ENCODE results near the gene MAGEA11. TPM values are rescaled to one million over a fixed set of nuclear protein-coding genes. Genes with fewer than 3 reads are reported as not detected.
"Not testable (repeated sequence)": the region's sequence is repeated elsewhere in the genome, so short reads cannot be mapped to it uniquely, and the experiment has no call there.

The MAGEA11 gene
- total RNA-seq (2014; rRNA removed; shearing (Covaris generic)) (not detected in 2 replicates), total RNA-seq (2022) (not detected in 2 replicates), Bru-seq, nascent RNA (not detected), BruChase-seq, experiment 1, labeled RNA remaining after a 6-hour chase (not detected), BruChase-seq, experiment 2, labeled RNA remaining after a 2-hour chase (not detected)
- long read RNA-seq = 0 reads

- TF ChIP-seq, protein P1, sequence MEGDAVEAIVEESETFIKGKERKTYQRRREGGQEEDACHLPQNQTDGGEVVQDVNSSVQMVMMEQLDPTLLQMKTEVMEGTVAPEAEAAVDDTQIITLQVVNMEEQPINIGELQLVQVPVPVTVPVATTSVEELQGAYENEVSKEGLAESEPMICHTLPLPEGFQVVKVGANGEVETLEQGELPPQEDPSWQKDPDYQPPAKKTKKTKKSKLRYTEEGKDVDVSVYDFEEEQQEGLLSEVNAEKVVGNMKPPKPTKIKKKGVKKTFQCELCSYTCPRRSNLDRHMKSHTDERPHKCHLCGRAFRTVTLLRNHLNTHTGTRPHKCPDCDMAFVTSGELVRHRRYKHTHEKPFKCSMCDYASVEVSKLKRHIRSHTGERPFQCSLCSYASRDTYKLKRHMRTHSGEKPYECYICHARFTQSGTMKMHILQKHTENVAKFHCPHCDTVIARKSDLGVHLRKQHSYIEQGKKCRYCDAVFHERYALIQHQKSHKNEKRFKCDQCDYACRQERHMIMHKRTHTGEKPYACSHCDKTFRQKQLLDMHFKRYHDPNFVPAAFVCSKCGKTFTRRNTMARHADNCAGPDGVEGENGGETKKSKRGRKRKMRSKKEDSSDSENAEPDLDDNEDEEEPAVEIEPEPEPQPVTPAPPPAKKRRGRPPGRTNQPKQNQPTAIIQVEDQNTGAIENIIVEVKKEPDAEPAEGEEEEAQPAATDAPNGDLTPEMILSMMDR (conservative IDR thresholded peaks at IDR 0.05; ENCODE audit: low read length) = no peak
- TF ChIP-seq EZH2phosphoT487 (IDR thresholded peaks at IDR 0.05; ENCODE audit: borderline replicate concordance, low read depth, low read length) = no peak
- no peak within 1 kb of the TSS for H3K27ac ChIP-seq (ENCODE audit: low read depth, low read length, poor library complexity, severe bottlenecking)
- no peaks in the 10 kb centered on the region for H3K79me2 ChIP-seq (ENCODE audit: insufficient read depth, low read depth, low read length)
- no peak within 1 kb of the TSS for H2AFZ ChIP-seq (ENCODE audit: low read length)
- BruUV-seq (replicated peaks) = no TSS peak
- H4K20me1 ChIP-seq (ENCODE audit: insufficient read depth, low read length) = no peaks in the 10 kb centered on the region
- intact Hi-C loops (cut with micrococcal nuclease; ENCODE audit: unreplicated experiment) = no loop called here
- POLR2A ChIA-PET = no interaction called here
- peaks cover 6% of the 10 kb centered on the region for H3K4me1 ChIP-seq (ENCODE audit: insufficient read depth, low read length, poor library complexity, severe bottlenecking)
- H3K4me2 ChIP-seq (ENCODE audit: low read length) = no peak within 1 kb of the TSS
- H3K9me3 ChIP-seq (ENCODE audit: low read length) = no peaks in the 10 kb centered on the region
- no peak for DNase-seq (ENCODE audit: low spot score)
- no peaks in the 10 kb centered on the region for H3K36me3 ChIP-seq (ENCODE audit: insufficient read depth, low read length)
- no peak within 1 kb of the TSS for H3K4me3 ChIP-seq (ENCODE audit: low read depth, low read length, poor library complexity, severe bottlenecking)
- CTCF ChIA-PET (ENCODE audit: unreplicated experiment) = no interaction called here
- no peaks in the 10 kb centered on the region for H3K9me2 ChIP-seq (ENCODE audit: insufficient read depth, low read length)
These were observed at the start of gene MAGEA11 for GRCh38 chrX:149711545-149712236. Gene MAGEA11, plus strand, starts transcription at chrX:149712060. Its CDS starts 1,100 bp downstream, at chrX:149713160.

DNA sequence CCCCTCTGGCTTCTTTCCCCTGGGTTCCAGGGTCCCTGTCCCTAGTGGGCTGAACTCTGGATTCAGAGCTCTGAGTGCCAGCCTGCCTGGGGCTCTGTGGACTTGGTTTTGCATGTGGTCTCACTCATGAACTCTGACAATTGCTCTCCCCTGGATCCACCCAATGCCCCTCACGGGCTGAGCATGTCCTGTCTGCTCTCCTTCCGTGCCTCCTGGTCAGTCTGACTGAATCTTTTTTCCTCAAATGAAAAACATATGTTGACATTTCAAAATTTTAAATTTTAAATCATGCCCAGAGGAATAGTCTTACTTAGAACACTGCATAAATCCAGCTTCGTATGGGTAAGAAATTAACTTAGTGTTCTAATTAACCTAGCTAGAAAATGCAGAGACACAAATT lies 36.8 kb upstream of the MAGEA11 start:
- H2AFZ ChIP-seq (ENCODE audit: low read length); H3K36me3 ChIP-seq (ENCODE audit: insufficient read depth, low read length); H3K4me2 ChIP-seq (ENCODE audit: low read length); H3K27ac ChIP-seq (ENCODE audit: low read depth, low read length, poor library complexity, severe bottlenecking); H3K9me2 ChIP-seq (ENCODE audit: insufficient read depth, low read length); H3K4me3 ChIP-seq (ENCODE audit: low read depth, low read length, poor library complexity, severe bottlenecking); DNase-seq (ENCODE audit: low spot score); BruUV-seq (replicated peaks); H3K79me2 ChIP-seq (ENCODE audit: insufficient read depth, low read depth, low read length); POLR2A ChIA-PET; H3K4me1 ChIP-seq (ENCODE audit: insufficient read depth, low read length, poor library complexity, severe bottlenecking); H4K20me1 ChIP-seq (ENCODE audit: insufficient read depth, low read length); H3K9me3 ChIP-seq (ENCODE audit: low read length); CTCF ChIA-PET (ENCODE audit: unreplicated experiment); intact Hi-C loops (cut with micrococcal nuclease; ENCODE audit: unreplicated experiment): not testable (repeated sequence)

DNA sequence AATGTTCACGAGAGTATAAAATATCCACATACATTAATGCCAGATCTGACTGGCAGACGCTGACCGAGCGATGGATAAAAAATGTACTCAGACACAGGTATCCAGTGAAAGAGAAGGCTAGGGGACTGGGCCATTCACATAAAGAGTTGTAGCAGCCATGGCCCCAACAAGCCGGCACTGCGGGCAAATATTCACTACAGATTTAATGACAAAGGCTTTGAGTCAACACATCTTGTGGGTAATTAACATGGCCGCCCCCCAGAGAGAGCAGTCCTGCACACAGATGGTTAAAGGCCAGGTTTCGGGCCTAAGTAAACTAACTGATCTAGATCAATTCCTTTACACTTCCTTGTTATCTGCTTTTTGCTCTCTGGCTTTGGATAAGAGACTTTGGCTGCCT lies 36.3 kb upstream of the MAGEA11 start:
- H3K27ac ChIP-seq (ENCODE audit: low read depth, low read length, poor library complexity, severe bottlenecking); H3K9me3 ChIP-seq (ENCODE audit: low read length); H3K4me3 ChIP-seq (ENCODE audit: low read depth, low read length, poor library complexity, severe bottlenecking); H3K79me2 ChIP-seq (ENCODE audit: insufficient read depth, low read depth, low read length); POLR2A ChIA-PET; H3K36me3 ChIP-seq (ENCODE audit: insufficient read depth, low read length); H3K4me1 ChIP-seq (ENCODE audit: insufficient read depth, low read length, poor library complexity, severe bottlenecking); BruUV-seq (replicated peaks); H2AFZ ChIP-seq (ENCODE audit: low read length); intact Hi-C loops (cut with micrococcal nuclease; ENCODE audit: unreplicated experiment); H4K20me1 ChIP-seq (ENCODE audit: insufficient read depth, low read length); H3K9me2 ChIP-seq (ENCODE audit: insufficient read depth, low read length); DNase-seq (ENCODE audit: low spot score); H3K4me2 ChIP-seq (ENCODE audit: low read length); CTCF ChIA-PET (ENCODE audit: unreplicated experiment): not testable (repeated sequence)

DNA sequence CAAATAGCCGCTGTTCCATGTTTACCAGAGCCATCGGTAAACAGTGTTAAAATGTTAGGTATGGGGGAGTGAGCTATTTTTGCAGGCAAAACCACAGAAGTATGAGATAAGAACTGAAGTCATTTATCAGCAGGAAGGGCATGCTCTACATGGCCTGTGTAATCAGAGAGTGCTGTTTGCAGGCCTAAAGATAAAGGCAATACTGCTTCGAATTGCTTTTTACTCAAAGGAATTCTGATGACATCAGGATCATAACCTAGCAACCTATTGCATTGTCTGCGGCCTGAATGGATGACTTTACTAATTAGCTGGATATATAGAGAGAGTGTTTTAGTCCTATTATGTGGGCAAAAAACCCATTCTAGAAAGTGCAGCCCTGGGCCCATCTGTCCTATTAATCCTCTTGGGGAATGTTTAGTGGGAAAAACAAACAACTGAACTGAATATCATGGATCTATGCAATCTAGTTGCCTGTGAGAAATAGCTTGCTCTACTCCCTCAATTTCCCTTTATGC lies 32.6 kb upstream of the MAGEA11 start:
- H3K79me2 ChIP-seq (ENCODE audit: insufficient read depth, low read depth, low read length); BruUV-seq (replicated peaks); H4K20me1 ChIP-seq (ENCODE audit: insufficient read depth, low read length); H3K4me1 ChIP-seq (ENCODE audit: insufficient read depth, low read length, poor library complexity, severe bottlenecking); intact Hi-C loops (cut with micrococcal nuclease; ENCODE audit: unreplicated experiment); CTCF ChIA-PET (ENCODE audit: unreplicated experiment); H3K27ac ChIP-seq (ENCODE audit: low read depth, low read length, poor library complexity, severe bottlenecking); POLR2A ChIA-PET; H3K4me2 ChIP-seq (ENCODE audit: low read length); H3K4me3 ChIP-seq (ENCODE audit: low read depth, low read length, poor library complexity, severe bottlenecking); H3K9me3 ChIP-seq (ENCODE audit: low read length); H3K36me3 ChIP-seq (ENCODE audit: insufficient read depth, low read length); DNase-seq (ENCODE audit: low spot score); H3K9me2 ChIP-seq (ENCODE audit: insufficient read depth, low read length); H2AFZ ChIP-seq (ENCODE audit: low read length): not testable (repeated sequence)

Data from OCI-LY7 (cell line).